Gastrocnemius medialis (tissue), 4 donors: ENCODE measurements around the gene SPATS2L.

Experiments used
- POLR2A ChIP-seq, 2 donors: fragments of 450-650 bp; IDR thresholded peaks; one replicate each; pipeline ENCODE4 v1.6.1; 2017; ENCODE audit warnings: antibody characterized with exemption in 2 of 2, mild to moderate bottlenecking in 2 of 2, moderate library complexity in 2 of 2
- TF ChIP-seq, protein P1 (sequence below), 5 experiments: fragments of 450-650 bp in 3 of 5; fragments of 200-600 bp in 2 of 5; sonication (generic) in 2 of 5; IDR thresholded peaks in 4 of 5; conservative IDR thresholded peaks in 1 of 5; 1 replicate in 4 of 5; 2 replicates in 1 of 5; pipeline ENCODE4 v1.5.1; 2016 to 2019; ENCODE audit warnings: antibody characterized with exemption in 5 of 5, mild to moderate bottlenecking in 3 of 5, moderate library complexity in 3 of 5

DNA sequence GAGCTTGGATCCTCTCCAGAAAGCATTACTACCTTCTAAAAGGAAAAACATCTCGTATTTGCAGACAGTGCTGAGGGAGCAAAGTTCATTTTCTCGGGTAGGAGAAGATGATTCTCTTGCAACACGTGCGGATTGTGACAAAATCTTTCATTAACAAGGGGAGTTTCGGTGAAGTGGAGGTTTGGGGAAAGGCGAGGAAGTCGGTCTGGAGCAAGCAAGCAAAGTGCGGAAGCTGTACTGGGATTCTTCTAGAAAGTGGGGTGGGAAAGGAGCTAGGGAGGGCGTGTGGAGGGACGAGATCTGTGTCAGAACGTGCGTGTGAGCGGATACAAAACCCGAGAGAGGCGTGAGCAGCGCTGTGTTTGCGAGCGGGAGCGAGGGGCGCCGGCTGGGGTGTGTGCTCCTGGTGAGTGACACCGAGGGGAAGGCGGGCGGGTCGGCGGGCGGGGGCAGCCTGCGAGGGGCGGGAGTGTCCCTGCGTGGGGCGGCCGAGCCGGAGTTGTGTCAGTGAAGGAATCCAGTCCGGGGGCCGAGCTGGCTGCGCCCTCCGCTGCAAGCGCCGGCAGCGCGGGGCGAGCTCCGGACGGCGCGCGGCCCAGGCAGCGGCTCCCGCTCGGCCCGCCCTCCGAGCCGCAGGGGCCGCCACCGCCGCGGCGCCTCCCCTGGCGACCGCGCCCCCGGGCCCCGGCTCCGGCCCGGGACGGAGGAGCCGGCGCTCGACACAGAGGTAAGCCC is at the start of gene SPATS2L:
- TF ChIP-seq, protein P1, sequence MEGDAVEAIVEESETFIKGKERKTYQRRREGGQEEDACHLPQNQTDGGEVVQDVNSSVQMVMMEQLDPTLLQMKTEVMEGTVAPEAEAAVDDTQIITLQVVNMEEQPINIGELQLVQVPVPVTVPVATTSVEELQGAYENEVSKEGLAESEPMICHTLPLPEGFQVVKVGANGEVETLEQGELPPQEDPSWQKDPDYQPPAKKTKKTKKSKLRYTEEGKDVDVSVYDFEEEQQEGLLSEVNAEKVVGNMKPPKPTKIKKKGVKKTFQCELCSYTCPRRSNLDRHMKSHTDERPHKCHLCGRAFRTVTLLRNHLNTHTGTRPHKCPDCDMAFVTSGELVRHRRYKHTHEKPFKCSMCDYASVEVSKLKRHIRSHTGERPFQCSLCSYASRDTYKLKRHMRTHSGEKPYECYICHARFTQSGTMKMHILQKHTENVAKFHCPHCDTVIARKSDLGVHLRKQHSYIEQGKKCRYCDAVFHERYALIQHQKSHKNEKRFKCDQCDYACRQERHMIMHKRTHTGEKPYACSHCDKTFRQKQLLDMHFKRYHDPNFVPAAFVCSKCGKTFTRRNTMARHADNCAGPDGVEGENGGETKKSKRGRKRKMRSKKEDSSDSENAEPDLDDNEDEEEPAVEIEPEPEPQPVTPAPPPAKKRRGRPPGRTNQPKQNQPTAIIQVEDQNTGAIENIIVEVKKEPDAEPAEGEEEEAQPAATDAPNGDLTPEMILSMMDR (IDR thresholded peaks at IDR 0.05 in 4 of 5, conservative IDR thresholded peaks at IDR 0.05 in 1 of 5): no peak
- peak; percentile 76 to 84 for TF ChIP-seq POLR2A (IDR thresholded peaks at IDR 0.05)
